MM.1S (cell line): ENCODE data around the gene SLFN5.

Source experiments
- DNase-seq: peaks from one replicate; pipeline ENCODE4 v3.0.0-alpha.2; 2015
- H2AFZ ChIP-seq: fragments of 300-600 bp; sonication (generic); 2 replicates; pipeline ENCODE4 v1.6.0; 2016; ENCODE audit warnings: antibody characterized with exemption, low read length
- H3F3A ChIP-seq: fragments of 300-600 bp; sonication (generic); 2 replicates; pipeline ENCODE4 v1.6.1; 2016; ENCODE audit warnings: mild to moderate bottlenecking, antibody characterized with exemption, low read length, moderate library complexity, mixed read lengths; ENCODE audit not compliant: insufficient read depth
- H3K27ac ChIP-seq: fragments of 300-600 bp; sonication (generic); 2 replicates; pipeline ENCODE4 v1.5.1; 2016; ENCODE audit warnings: mild to moderate bottlenecking, low read length
- H3K27me3 ChIP-seq: fragments of 300-600 bp; sonication (generic); replicated peaks from 2 replicates; pipeline ENCODE4 v1.6.0; 2016; ENCODE audit warnings: low read length; ENCODE audit not compliant: insufficient read depth
- H3K36me3 ChIP-seq: fragments of 300-600 bp; sonication (generic); replicated peaks from 2 replicates; pipeline ENCODE4 v1.6.1; 2016; ENCODE audit warnings: mild to moderate bottlenecking, low read length, mixed read lengths; ENCODE audit not compliant: insufficient read depth
- H3K4me1 ChIP-seq: fragments of 300-600 bp; sonication (generic); 2 replicates; pipeline ENCODE4 v1.6.1; 2016; ENCODE audit warnings: low read length, mixed read lengths
- H3K4me2 ChIP-seq: fragments of 300-600 bp; sonication (generic); 2 replicates; pipeline ENCODE4 v1.6.0; 2016; ENCODE audit warnings: low read depth, low read length
- H3K4me3 ChIP-seq: fragments of 300-600 bp; sonication (generic); 2 replicates; pipeline ENCODE4 v1.5.1; 2016; ENCODE audit warnings: low read length, mixed read lengths
- H3K79me2 ChIP-seq: fragments of 300-600 bp; sonication (generic); 2 replicates; pipeline ENCODE4 v1.6.1; 2016; ENCODE audit warnings: mixed run types, low read length, mixed read lengths
- H3K9ac ChIP-seq: fragments of 300-600 bp; sonication (generic); 2 replicates; pipeline ENCODE4 v1.6.1; 2016; ENCODE audit warnings: low read length, mixed read lengths
- H3K9me2 ChIP-seq: fragments of 300-600 bp; sonication (generic); replicated peaks from 2 replicates; pipeline ENCODE4 v1.6.1; 2016; ENCODE audit warnings: mild to moderate bottlenecking, low read length, mixed read lengths; ENCODE audit not compliant: insufficient read depth
- H3K9me3 ChIP-seq: fragments of 300-600 bp; sonication (generic); replicated peaks from 2 replicates; pipeline ENCODE4 v1.6.1; 2016; ENCODE audit warnings: mild to moderate bottlenecking, low read length, mixed read lengths; ENCODE audit not compliant: insufficient read depth
- H4K20me1 ChIP-seq: fragments of 300-600 bp; sonication (generic); 2 replicates; pipeline ENCODE4 v1.6.1; 2016; ENCODE audit warnings: mild to moderate bottlenecking, low read length, moderate library complexity, mixed read lengths; ENCODE audit not compliant: insufficient read depth
- CTCF ChIP-seq: fragments of 300-600 bp; sonication (generic); IDR thresholded peaks from 2 replicates; pipeline ENCODE4 v1.5.1; 2016; ENCODE audit warnings: antibody characterized with exemption, low read length, mixed read lengths
- EZH2 ChIP-seq: fragments of 300-600 bp; sonication (generic); optimal IDR thresholded peaks from 2 replicates; pipeline ENCODE3; 2017; ENCODE audit warnings: low read depth, mild to moderate bottlenecking, antibody characterized with exemption, low read length, mixed read lengths
- EZH2phosphoT487 ChIP-seq: fragments of 300-600 bp; sonication (generic); IDR thresholded peaks from 2 replicates; pipeline ENCODE4 v1.6.1; 2018; ENCODE audit warnings: antibody characterized with exemption, low read length

The SLFN5 gene

GRCh38 chr17:35255316-35255715 is 12.4 kb downstream of the SLFN5 start:
- H3K27ac ChIP-seq = no peak overlapping the region
- no peaks in the 10 kb centered on the region for H3K9me2 ChIP-seq
- H2AFZ ChIP-seq = no peak overlapping the region

GRCh38 chr17:35256629-35257028 is 13.8 kb downstream of the SLFN5 start:
- no peak overlapping the region for H3K9ac ChIP-seq
- H3K9me3 ChIP-seq = no peaks in the 10 kb centered on the region
- TF ChIP-seq EZH2phosphoT487 = no peak
- no peak for TF ChIP-seq CTCF
- TF ChIP-seq EZH2 = no peak
- H3K4me3 ChIP-seq = no peak overlapping the region
- H3K4me2 ChIP-seq = no peak overlapping the region
- H3K9me2 ChIP-seq = no peaks in the 10 kb centered on the region
- no peaks in the 10 kb centered on the region for H3K79me2 ChIP-seq
- no peak overlapping the region for H2AFZ ChIP-seq
- no peaks in the 10 kb centered on the region for H3F3A ChIP-seq
- no peaks in the 10 kb centered on the region for H3K27me3 ChIP-seq
- no peaks in the 10 kb centered on the region for H4K20me1 ChIP-seq
- H3K36me3 ChIP-seq = no peaks in the 10 kb centered on the region
- H3K4me1 ChIP-seq = no peaks in the 10 kb centered on the region
- DNase-seq = no peak
- H3K27ac ChIP-seq = no peak overlapping the region

More at GRCh38 chr17:35255316-35255715, 12.4 kb downstream of the SLFN5 start:
- H3F3A ChIP-seq = no peaks in the 10 kb centered on the region
- TF ChIP-seq EZH2 (no peak), CTCF (no peak), EZH2phosphoT487 (no peak)
- no peak overlapping the region for H3K4me3 ChIP-seq
- H4K20me1 ChIP-seq = no peaks in the 10 kb centered on the region
- H3K36me3 ChIP-seq = no peaks in the 10 kb centered on the region
- no peaks in the 10 kb centered on the region for H3K4me1 ChIP-seq
- no peaks in the 10 kb centered on the region for H3K27me3 ChIP-seq
- H3K9ac ChIP-seq = no peak overlapping the region
- H3K79me2 ChIP-seq = no peaks in the 10 kb centered on the region
- no peak for DNase-seq
- no peaks in the 10 kb centered on the region for H3K9me3 ChIP-seq
- no peak overlapping the region for H3K4me2 ChIP-seq

GRCh38 chr17:35257208-35257659 is 14.4 kb downstream of the SLFN5 start:
- Histone ChIP-seq H3K9ac (no peak overlapping the region), H3K9me3 (no peaks in the 10 kb centered on the region), H3K27ac (no peak overlapping the region), H3K79me2 (no peaks in the 10 kb centered on the region), H2AFZ (no peak overlapping the region), H3K36me3 (no peaks in the 10 kb centered on the region), H3K27me3 (no peaks in the 10 kb centered on the region), H4K20me1 (no peaks in the 10 kb centered on the region), H3K4me3 (no peak overlapping the region), H3K4me1 (no peaks in the 10 kb centered on the region), H3K4me2 (no peak overlapping the region), H3K9me2 (no peaks in the 10 kb centered on the region), H3F3A (no peaks in the 10 kb centered on the region)
- no peak for DNase-seq
- TF ChIP-seq CTCF = no peak
- no peak for TF ChIP-seq EZH2phosphoT487
- TF ChIP-seq EZH2 = no peak
